NCI-H187 treated with DMSO at 0.1 percent for 48 hours (cell line): Measurements from ENCODE around the gene NHSL2.
"Not testable (repeated sequence)": the region's sequence is repeated elsewhere in the genome, so short reads cannot be mapped to it uniquely, and the experiment has no call there.

Experiments used
- DNase-seq: peaks from one replicate; lab custom pipeline; 2025; lab: John Stamatoyannopoulos, UW

NHSL2 gene

GRCh38 chrX:72130156-72130761 is 219.6 kb downstream of the NHSL2 start:
- DNase-seq = no peak

GRCh38 chrX:72130762-72131250 is 220.2 kb downstream of the NHSL2 start:
- DNase-seq = no peak

- peak; percentile 79 for DNase-seq
These were observed 221.0 kb downstream of the NHSL2 start, which contains the start of gene RTL5 for GRCh38 chrX:72131317-72132294. Gene RTL5, minus strand, starts transcription at chrX:72131915.

- DNase-seq = no peak
These were observed 221.8 kb downstream of the NHSL2 start for GRCh38 chrX:72132456-72132855.

- no peak for DNase-seq
These were observed 223.4 kb downstream of the NHSL2 start for GRCh38 chrX:72133851-72134546.

GRCh38 chrX:72137846-72138495 is 227.3 kb downstream of the NHSL2 start:
- no peak for DNase-seq

GRCh38 chrX:72139538-72139937 is 228.9 kb downstream of the NHSL2 start:
- DNase-seq = no peak

GRCh38 chrX:72141372-72142004 is 230.8 kb downstream of the NHSL2 start:
- no peak for DNase-seq

GRCh38 chrX:72142094-72142793 is 231.6 kb downstream of the NHSL2 start:
- DNase-seq = peak; percentile 91

- DNase-seq = no peak
These were observed 232.4 kb downstream of the NHSL2 start for GRCh38 chrX:72142794-72143608.

GRCh38 chrX:72143609-72143907 is 232.9 kb downstream of the NHSL2 start:
- no peak for DNase-seq

GRCh38 chrX:72145181-72145580 is 234.5 kb downstream of the NHSL2 start:
- no peak for DNase-seq

- DNase-seq = no peak
These were observed 235.9 kb downstream of the NHSL2 start for GRCh38 chrX:72146527-72146926.

- DNase-seq = no peak
These were observed 248.1 kb downstream of the NHSL2 start for GRCh38 chrX:72158773-72159172.

- no peak for DNase-seq
These were observed 249.1 kb downstream of the NHSL2 start for GRCh38 chrX:72159769-72160168.

- no peak for DNase-seq
These were observed 254.9 kb downstream of the NHSL2 start for GRCh38 chrX:72165551-72165950.

- no peak for DNase-seq
These were observed 258.5 kb downstream of the NHSL2 start for GRCh38 chrX:72169008-72169728.

- not testable (repeated sequence) for DNase-seq
These were observed 265.6 kb downstream of the NHSL2 start for GRCh38 chrX:72176289-72176688.

- DNase-seq = no peak
These were observed 266.3 kb downstream of the NHSL2 start for GRCh38 chrX:72176981-72177380.
